ENCODE results near the gene SLC8A2. TPM values are rescaled to one million over a fixed set of nuclear protein-coding genes. Genes with fewer than 3 reads are reported as not detected.
A peak's percentile ranks its signal among the peaks of the same experiment; 100 is the strongest.

Gene SLC8A2
- total and polyA plus RNA-seq, 2 of the 8 experiments (the other 6 are each of a cell fraction or from before 2014, with no cell fraction given), result 7.3 to 12.4 TPM

GRCh38 chr19:47445527-47445926 is 26.2 kb downstream of the SLC8A2 start:
- TF ChIP-seq RNF2 (IDR thresholded peaks at IDR 0.05; ENCODE audit: borderline replicate concordance, low read depth, low read length, missing control alignments, poor library complexity, severe bottlenecking) (no peak), JUN (IDR thresholded peaks at IDR 0.05; ENCODE audit: low read depth, low read length) (no peak), SIRT6 (IDR thresholded peaks at IDR 0.05; ENCODE audit: low read length) (no peak), KDM1A (IDR thresholded peaks at IDR 0.05; ENCODE audit: borderline replicate concordance, low read length) (peak; percentile 87), HDAC2 (IDR thresholded peaks at IDR 0.05; ENCODE audit: borderline replicate concordance in 1 of 2, low read depth in 2 of 2, low read length in 2 of 2) (0 out of 4 replicates have a peak, but pooled peaks of 1 of the 2 experiments have one; percentile 27), RAD21 (IDR thresholded peaks at IDR 0.05 in 1 of 2, conservative IDR thresholded peaks at IDR 0.05 in 1 of 2; ENCODE audit: low read depth in 2 of 2, low read length in 2 of 2) (no peak), TAF7 (optimal IDR thresholded peaks at IDR 0.05; ENCODE audit: borderline replicate concordance, low read depth, low read length) (no peak), GTF2F1 (IDR thresholded peaks at IDR 0.05; ENCODE audit: borderline replicate concordance, low read depth, low read length) (no peak)
- no peak overlapping the region for H3K14ac ChIP-seq (ENCODE audit: insufficient read length)
- H3K79me2 ChIP-seq (ENCODE audit: control insufficient read depth in 1 of 2, insufficient read depth in 2 of 2, low read length in 2 of 2), result no peaks in the 10 kb centered on the region
- H3K4me3 ChIP-seq (ENCODE audit: extremely low read depth in 1 of 4, insufficient read depth in 2 of 4, low read depth in 3 of 4, low read length in 4 of 4), result peak overlapping the region in 1 of 4 experiments; percentile 47; a peak in 2 of 8 replicates
- POLR2A ChIA-PET (ENCODE audit: partially characterized antibody), result interaction anchor here (0.6 to 1.3 kb wide), 5 partner anchors 10 to 1417 kb away, joined by 3 to 5 read pairs (median 3); partner anchors contain the start of gene KPTN
- CTCF ChIA-PET (ENCODE audit: partially characterized antibody), result interaction anchor here (0.9 to 24.5 kb wide), 6 partner anchors 9 to 262 kb away, joined by 3 to 436 read pairs (median 4); partner anchors contain the start of genes EHD2 and NAPA
- H2BK15ac ChIP-seq (ENCODE audit: low read length), result no peak overlapping the region
- no peak overlapping the region for H3K4ac ChIP-seq (replicated peaks; ENCODE audit: insufficient read length, low read depth, low read length)
- H2AFZ ChIP-seq (ENCODE audit: low read length), result no peak overlapping the region
- no peak overlapping the region for H4K5ac ChIP-seq (ENCODE audit: insufficient read length, low read depth, low read length)
- H4K8ac ChIP-seq (ENCODE audit: extremely low read depth, insufficient read depth, low read length), result no peak overlapping the region
- H3K79me1 ChIP-seq (ENCODE audit: low read depth, low read length), result no peaks in the 10 kb centered on the region; the same call in 1 of the 2 replicates
- WGBS, 2 experiments (ENCODE audit: extremely low coverage in 1 of 2, insufficient coverage in 1 of 2, insufficient read length in 1 of 2, insufficient replicate concordance in 2 of 2, low coverage in 1 of 2, low lambda C conversion rate in 2 of 2, missing lambda C conversion rate in 1 of 2), result 58% methylated on average over 4 of the region's 4 CpGs; no CpG with 5 or more reads in 1 of the 2 experiments
- no peak overlapping the region for H2BK5ac ChIP-seq (ENCODE audit: low read depth, low read length)
- no peak overlapping the region for H2BK120ac ChIP-seq (replicated peaks; ENCODE audit: low read depth, low read length)
- H2BK20ac ChIP-seq (ENCODE audit: low read length), result no peak overlapping the region
- peaks cover 2 to 19% of the 10 kb centered on the region in 2 experiments for H4K20me1 ChIP-seq (replicated peaks in 1 of 2; ENCODE audit: control insufficient read depth in 1 of 2, insufficient read depth in 2 of 2, low read length in 2 of 2)
- H3K4me2 ChIP-seq (ENCODE audit: insufficient read depth in 1 of 2, low read depth in 2 of 2, low read length in 2 of 2), result peak overlapping the region; percentile 60 to 79
- H3K27me3 ChIP-seq (replicated peaks in 1 of 4; ENCODE audit: control insufficient read depth in 3 of 4, extremely low read depth in 1 of 4, insufficient read depth in 3 of 4, low read length in 3 of 4), result peaks cover 0 to 9% (median 9%) of the 10 kb centered on the region in 4 experiments; a peak in 5 of 7 replicates
- no peaks in the 10 kb centered on the region for H3K9me3 ChIP-seq (ENCODE audit: insufficient read depth in 2 of 2, low read depth in 1 of 2, low read length in 1 of 2)
- H3K4me1 ChIP-seq (replicated peaks in 1 of 4; ENCODE audit: control insufficient read depth in 3 of 4, insufficient read depth in 4 of 4, low read length in 3 of 4), result peaks cover 7 to 18% (median 11%) of the 10 kb centered on the region in 4 experiments
- H3K56ac ChIP-seq (replicated peaks; ENCODE audit: insufficient read length, low read depth, low read length), result no peak overlapping the region
- no peak overlapping the region for H3K23ac ChIP-seq (ENCODE audit: insufficient read length)
- FAIRE-seq (no peak), DNase-seq (ENCODE audit: low read depth in 1 of 2, low spot score in 2 of 2) (no peak)
- no peak overlapping the region; the same call in 1 of the 2 replicates for H2BK12ac ChIP-seq (ENCODE audit: low read depth, low read length)
- H3K27ac ChIP-seq (ENCODE audit: low read depth, low read length), result no peak overlapping the region
- H3K23me2 ChIP-seq (ENCODE audit: low read depth, low read length), result peaks cover 18% of the 10 kb centered on the region; the same call in 1 of the 2 replicates
- no peak overlapping the region for H3K18ac ChIP-seq (ENCODE audit: extremely low read depth, low read length)
- no peak overlapping the region for H4K91ac ChIP-seq (replicated peaks; ENCODE audit: insufficient read length, low read length)
- no peaks in the 10 kb centered on the region for H3K36me3 ChIP-seq (ENCODE audit: control insufficient read depth in 2 of 4, insufficient read depth in 4 of 4, low read length in 3 of 4)
- H2AK5ac ChIP-seq (ENCODE audit: low read depth, low read length), result no peak overlapping the region
- H3K9ac ChIP-seq (replicated peaks in 1 of 4; ENCODE audit: extremely low read depth in 1 of 4, low read depth in 3 of 4, low read length in 3 of 4), result no peak overlapping the region
